Vagina (tissue), 2 donors: ENCODE measurements around the gene RPTN.

Experiments
- POLR2A ChIP-seq, 2 donors: fragments of 450-650 bp; IDR thresholded peaks; one replicate each; pipeline ENCODE4 v1.6.1; 2017; ENCODE audit warnings: antibody characterized with exemption in 2 of 2, mild to moderate bottlenecking in 2 of 2, moderate library complexity in 2 of 2
- POLR2AphosphoS5 ChIP-seq, 2 donors: sonication (generic); formaldehyde crosslinking; IDR thresholded peaks; one replicate each; pipeline ENCODE4 v1.9.0; 2017; ENCODE audit warnings: antibody characterized with exemption in 2 of 2, mild to moderate bottlenecking in 2 of 2, low read depth in 1 of 2; ENCODE audit not compliant: insufficient read depth in 1 of 2

GRCh38 chr1:152159144-152159543 lies at the start of gene RPTN:
- TF ChIP-seq POLR2A (IDR thresholded peaks at IDR 0.05) (no peak), POLR2AphosphoS5 (IDR thresholded peaks at IDR 0.05; ENCODE audit: insufficient read depth in 1 of 2, low read depth in 1 of 2) (no peak)
